B cell (primary cell): ENCODE results near the gene SERINC1.

Experiments used
- EZH2 ChIP-seq: IDR thresholded peaks from 2 replicates; pipeline ENCODE4 v1.6.1; 2012; ENCODE audit warnings: borderline replicate concordance, low read depth, mild to moderate bottlenecking, moderate library complexity, low read length; ENCODE audit not compliant: insufficient read depth, poor library complexity, severe bottlenecking
- TF ChIP-seq, protein P1 (sequence below): fragments of 200-600 bp; IDR thresholded peaks from one replicate; pipeline ENCODE4 v1.8.0; 2022; ENCODE audit warnings: antibody characterized with exemption, mild to moderate bottlenecking

DNA sequence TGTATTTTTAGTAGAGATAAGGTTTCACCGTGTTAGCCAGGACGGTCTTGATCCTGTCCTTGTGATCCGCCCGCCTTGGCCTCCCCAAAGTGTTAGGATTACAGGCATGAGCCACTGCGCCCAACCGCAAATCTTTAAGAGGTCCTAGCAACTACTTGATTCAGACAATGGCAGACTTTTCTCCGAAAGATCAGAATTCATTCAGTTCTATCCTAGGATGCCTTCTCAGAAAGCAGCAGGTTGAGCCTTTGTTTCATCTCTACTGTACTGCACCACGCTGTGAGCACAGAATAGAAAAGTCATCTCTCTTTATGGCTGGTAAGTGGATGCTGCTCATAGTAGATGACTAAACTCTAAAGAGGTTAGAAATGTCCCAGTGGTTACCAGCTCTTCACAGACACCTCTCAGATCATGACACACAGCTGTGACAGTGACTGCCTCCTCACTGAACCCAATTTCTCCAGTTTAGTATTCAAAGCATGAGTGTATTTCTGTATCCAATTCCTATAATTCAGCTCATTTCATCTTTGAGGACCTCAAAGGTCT is 78.2 kb downstream of the SERINC1 start:
- TF ChIP-seq, protein P1, sequence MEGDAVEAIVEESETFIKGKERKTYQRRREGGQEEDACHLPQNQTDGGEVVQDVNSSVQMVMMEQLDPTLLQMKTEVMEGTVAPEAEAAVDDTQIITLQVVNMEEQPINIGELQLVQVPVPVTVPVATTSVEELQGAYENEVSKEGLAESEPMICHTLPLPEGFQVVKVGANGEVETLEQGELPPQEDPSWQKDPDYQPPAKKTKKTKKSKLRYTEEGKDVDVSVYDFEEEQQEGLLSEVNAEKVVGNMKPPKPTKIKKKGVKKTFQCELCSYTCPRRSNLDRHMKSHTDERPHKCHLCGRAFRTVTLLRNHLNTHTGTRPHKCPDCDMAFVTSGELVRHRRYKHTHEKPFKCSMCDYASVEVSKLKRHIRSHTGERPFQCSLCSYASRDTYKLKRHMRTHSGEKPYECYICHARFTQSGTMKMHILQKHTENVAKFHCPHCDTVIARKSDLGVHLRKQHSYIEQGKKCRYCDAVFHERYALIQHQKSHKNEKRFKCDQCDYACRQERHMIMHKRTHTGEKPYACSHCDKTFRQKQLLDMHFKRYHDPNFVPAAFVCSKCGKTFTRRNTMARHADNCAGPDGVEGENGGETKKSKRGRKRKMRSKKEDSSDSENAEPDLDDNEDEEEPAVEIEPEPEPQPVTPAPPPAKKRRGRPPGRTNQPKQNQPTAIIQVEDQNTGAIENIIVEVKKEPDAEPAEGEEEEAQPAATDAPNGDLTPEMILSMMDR: no peak
- TF ChIP-seq EZH2: no peak
